ENCODE data around the gene STXBP5L.
"Not testable (repeated sequence)": the region's sequence is repeated elsewhere in the genome, so short reads cannot be mapped to it uniquely, and the experiment has no call there.

The STXBP5L gene

DNA sequence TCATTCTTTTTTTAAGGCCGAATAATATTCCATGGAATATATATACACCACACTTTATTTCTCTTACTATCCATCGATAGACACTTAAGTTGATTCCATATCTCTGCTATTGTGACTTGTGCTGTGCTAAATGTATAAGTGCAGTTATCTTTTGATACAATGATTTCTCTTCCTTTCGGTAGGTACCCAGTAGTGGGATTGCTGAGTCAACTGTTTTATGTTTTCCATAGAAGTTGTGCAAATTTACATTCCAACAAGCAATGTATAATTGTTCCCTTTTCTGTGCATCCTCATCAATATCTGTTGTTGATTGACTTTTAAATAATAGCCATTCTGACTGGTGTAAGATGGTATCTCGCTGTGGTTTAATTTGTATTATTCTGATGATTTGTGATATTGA is 81.0 kb downstream of the STXBP5L start:
- TF ChIP-seq, protein P1, sequence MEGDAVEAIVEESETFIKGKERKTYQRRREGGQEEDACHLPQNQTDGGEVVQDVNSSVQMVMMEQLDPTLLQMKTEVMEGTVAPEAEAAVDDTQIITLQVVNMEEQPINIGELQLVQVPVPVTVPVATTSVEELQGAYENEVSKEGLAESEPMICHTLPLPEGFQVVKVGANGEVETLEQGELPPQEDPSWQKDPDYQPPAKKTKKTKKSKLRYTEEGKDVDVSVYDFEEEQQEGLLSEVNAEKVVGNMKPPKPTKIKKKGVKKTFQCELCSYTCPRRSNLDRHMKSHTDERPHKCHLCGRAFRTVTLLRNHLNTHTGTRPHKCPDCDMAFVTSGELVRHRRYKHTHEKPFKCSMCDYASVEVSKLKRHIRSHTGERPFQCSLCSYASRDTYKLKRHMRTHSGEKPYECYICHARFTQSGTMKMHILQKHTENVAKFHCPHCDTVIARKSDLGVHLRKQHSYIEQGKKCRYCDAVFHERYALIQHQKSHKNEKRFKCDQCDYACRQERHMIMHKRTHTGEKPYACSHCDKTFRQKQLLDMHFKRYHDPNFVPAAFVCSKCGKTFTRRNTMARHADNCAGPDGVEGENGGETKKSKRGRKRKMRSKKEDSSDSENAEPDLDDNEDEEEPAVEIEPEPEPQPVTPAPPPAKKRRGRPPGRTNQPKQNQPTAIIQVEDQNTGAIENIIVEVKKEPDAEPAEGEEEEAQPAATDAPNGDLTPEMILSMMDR (conservative IDR thresholded peaks at IDR 0.05; ENCODE audit: low read depth, low read length) = no peak
- H3K4me3 ChIP-seq (ENCODE audit: low read depth, low read length) = no peak overlapping the region
- DNase-seq (ENCODE audit: low read depth) = no peak

DNA sequence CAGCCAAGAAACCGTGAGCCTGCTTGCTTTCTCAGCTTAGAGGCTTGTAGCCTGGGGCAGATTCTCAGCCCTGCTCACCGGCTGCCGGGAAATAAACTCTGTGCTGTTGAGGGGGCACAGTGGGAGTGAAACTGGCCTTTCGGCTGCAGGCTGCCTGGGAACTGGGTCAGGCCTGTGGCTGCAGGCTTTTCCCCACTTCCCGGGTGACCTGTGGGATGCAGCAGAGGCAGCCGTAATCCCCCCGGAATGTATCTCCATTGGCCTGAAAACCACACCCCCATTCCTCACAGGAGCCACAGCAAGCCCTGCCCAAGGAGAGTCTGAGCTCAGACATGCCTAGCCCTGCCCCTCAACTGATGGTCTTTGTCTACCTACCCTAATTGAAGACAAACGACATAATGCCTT is 110.9 kb downstream of the STXBP5L start:
- DNase-seq (ENCODE audit: low read depth) = no peak
- TF ChIP-seq, protein P1 (conservative IDR thresholded peaks at IDR 0.05; ENCODE audit: low read depth, low read length) = no peak
- no peak overlapping the region for H3K4me3 ChIP-seq (ENCODE audit: low read depth, low read length)

DNA sequence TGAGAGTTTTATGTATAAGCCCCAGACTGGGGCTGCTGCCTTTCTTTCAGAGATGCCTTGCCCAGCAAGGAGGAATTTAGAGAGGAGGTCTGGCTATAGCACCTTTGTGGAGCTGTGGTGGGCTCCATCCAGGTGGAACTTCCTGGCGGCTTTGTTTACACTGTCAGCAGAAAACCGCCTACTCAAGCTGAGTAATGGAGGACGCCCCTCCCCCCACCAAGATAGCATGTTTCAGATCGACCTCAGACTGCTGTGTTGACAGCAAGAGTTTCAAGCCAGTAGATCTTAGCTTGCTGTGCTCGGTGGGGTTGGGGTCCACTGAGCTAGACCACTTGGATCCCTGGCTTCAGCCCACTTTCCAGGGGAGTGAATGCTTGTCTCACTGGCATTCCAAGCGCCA is 155.6 kb downstream of the STXBP5L start:
- DNase-seq (ENCODE audit: low read depth) = no peak
- TF ChIP-seq, protein P1 (conservative IDR thresholded peaks at IDR 0.05; ENCODE audit: low read depth, low read length) = no peak
- no peak overlapping the region for H3K4me3 ChIP-seq (ENCODE audit: low read depth, low read length)

DNA sequence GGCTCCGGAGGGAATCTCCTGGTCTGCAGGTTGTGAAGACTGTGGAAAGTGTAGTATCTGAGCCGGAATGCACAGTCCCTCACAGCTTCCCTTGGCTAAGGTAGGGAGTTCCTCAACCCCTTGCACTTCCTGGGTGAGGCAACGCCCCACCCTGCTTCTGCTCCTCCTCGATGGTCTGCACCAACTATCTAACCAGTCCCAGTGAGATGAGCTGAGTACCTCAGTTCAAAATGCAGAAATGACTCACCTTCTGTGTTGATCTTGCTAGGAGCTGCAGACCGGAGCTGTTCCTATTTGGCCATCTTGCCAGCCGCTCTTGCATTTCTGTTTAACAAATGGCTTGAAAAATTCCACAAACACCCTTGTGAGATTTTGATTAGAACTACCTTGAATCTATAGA is 156.1 kb downstream of the STXBP5L start:
- DNase-seq (ENCODE audit: low read depth) = no peak
- TF ChIP-seq, protein P1 (conservative IDR thresholded peaks at IDR 0.05; ENCODE audit: low read depth, low read length) = no peak
- H3K4me3 ChIP-seq (ENCODE audit: low read depth, low read length) = no peak overlapping the region

DNA sequence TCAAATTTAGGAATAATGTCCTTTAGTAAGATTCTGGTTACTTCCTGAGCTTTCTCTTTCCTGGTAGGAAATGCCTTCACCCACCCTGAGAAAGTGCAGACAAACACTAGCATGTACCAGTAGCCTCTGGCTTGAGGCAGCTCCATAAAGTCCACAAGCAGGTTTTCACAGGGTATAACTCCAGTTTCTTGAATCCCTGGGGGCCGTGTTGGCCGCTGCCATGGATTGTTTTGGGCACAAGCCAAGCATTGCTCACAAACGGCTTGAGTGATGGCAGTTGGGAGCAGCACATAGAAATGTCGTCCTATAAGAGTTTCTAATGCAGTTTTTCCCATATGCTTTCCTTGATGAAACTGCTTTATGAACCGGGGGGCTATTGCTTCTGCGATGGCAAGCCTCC is 164.1 kb downstream of the STXBP5L start:
- DNase-seq (ENCODE audit: low read depth) = no peak
- no peak overlapping the region for H3K4me3 ChIP-seq (ENCODE audit: low read depth, low read length)
- TF ChIP-seq, protein P1 (conservative IDR thresholded peaks at IDR 0.05; ENCODE audit: low read depth, low read length) = no peak

DNA sequence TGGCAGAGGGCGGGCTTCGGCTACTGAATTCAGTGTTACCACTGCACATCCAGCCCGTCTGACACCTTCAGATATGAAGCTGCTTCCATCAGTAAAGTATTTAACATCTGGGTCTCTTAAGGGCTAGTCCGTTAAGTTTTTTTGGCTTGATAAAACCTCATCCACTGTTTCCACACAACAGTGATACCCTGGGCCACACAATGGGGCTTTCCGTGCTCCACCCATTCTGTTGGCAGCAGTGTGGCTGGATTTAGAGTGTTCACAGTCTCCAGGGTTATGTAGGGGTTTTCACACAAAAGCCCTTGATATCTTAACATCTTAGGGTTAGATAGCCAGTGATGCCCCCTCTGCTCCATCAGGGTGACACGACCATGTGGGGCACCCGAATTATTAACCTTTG is 165.0 kb downstream of the STXBP5L start:
- no peak for DNase-seq (ENCODE audit: low read depth)
- H3K4me3 ChIP-seq (ENCODE audit: low read depth, low read length) = no peak overlapping the region
- TF ChIP-seq, protein P1 (conservative IDR thresholded peaks at IDR 0.05; ENCODE audit: low read depth, low read length) = no peak

DNA sequence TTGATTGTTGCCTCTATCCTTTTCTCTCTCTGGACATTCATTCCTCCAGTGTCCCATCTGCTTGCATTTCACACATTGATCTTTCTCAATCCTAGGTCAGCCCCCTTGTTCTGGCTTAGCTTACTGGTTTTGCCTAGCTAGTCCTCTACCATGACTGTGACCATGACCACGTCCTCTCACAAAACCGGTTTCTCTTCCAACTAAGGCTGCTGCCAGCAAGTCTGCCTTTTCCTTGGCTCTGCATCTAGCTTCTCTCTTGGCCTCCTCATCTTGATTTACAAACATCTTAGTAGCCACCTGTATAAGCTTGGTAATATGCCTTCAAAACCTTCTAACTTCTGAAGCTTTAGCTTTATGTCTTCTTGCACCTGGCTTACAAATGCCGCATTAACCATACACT is 167.2 kb downstream of the STXBP5L start:
- DNase-seq (ENCODE audit: low read depth) = no peak
- TF ChIP-seq, protein P1 (conservative IDR thresholded peaks at IDR 0.05; ENCODE audit: low read depth, low read length) = no peak
- no peak overlapping the region for H3K4me3 ChIP-seq (ENCODE audit: low read depth, low read length)

DNA sequence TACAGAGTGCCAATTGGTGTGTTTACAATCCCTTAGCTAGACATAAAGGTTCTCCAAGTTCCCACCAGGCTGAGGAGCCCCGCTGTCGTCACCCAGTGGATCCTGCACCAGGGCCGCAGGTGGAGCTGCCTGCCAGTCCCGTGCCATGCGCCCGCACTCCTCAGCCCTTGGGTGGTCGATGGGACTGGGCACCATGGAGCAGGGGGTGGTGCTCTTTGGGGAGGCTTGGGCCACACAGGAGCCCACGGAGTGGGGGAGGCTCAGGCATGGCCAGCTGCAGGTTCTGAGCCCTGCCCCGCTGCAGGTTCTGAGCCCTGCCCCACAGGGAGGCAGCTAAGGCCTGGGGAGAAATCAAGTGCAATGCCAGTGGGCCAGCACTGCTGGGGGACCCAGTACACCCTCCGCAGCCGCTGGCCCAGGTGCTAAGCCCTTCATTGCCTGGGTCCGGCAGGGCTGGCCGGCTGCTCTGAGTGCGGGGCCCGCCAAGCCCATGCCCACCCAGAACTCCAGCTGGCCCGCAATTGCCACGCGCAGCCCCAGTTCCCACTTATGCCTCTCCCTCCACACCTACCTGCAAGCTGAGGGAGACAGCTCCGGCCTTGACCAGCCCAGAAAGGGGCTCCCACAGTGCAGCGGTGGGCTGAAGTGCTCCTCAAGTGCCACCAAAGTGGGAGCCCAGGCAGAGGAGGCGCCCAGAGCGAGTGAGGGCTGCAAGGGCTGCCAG is 170.5 kb downstream of the STXBP5L start:
- DNase-seq (ENCODE audit: low read depth); H3K4me3 ChIP-seq (ENCODE audit: low read depth, low read length): not testable (repeated sequence)
